GM23338 (cell line): ENCODE results near the gene B3GAT2. TPM values are rescaled to one million over a fixed set of nuclear protein-coding genes. Genes with fewer than 3 reads are reported as not detected.

Source experiments
- ATAC-seq: fragments of 200-7000 bp; cut with Tn5 transposase; 3 replicates; pipeline ENCODE4 v1.9.1; 2020
- DNase-seq: peaks from one replicate; pipeline ENCODE4 v3.0.0-alpha.2; 2015; ENCODE audit warnings: low spot score
- H2AFZ ChIP-seq: fragments of 200-600 bp; sonication (generic); 2 replicates; pipeline ENCODE4 v1.8.0; 2016; ENCODE audit warnings: antibody characterized with exemption, mild to moderate bottlenecking, moderate library complexity
- H3F3A ChIP-seq: fragments of 200-600 bp; sonication (generic); replicated peaks from 2 replicates; pipeline ENCODE4 v1.8.0; 2017; ENCODE audit warnings: antibody characterized with exemption, mixed run types, low read depth
- H3K27ac ChIP-seq: fragments of 200-600 bp; sonication (generic); 2 replicates; pipeline ENCODE4 v1.6.1; 2016; ENCODE audit warnings: low read depth
- H3K27me3 ChIP-seq: fragments of 200-600 bp; sonication (generic); 2 replicates; pipeline ENCODE4 v1.8.0; 2016; ENCODE audit warnings: mild to moderate bottlenecking, mixed run types, moderate library complexity; ENCODE audit not compliant: insufficient read depth
- H3K36me3 ChIP-seq: fragments of 200-600 bp; sonication (generic); 2 replicates; pipeline ENCODE4 v1.8.0; 2016; ENCODE audit warnings: mild to moderate bottlenecking; ENCODE audit not compliant: insufficient read depth
- H3K4me1 ChIP-seq: fragments of 200-600 bp; sonication (generic); 2 replicates; pipeline ENCODE4 v1.8.0; 2016; ENCODE audit warnings: mild to moderate bottlenecking, moderate library complexity; ENCODE audit not compliant: insufficient read depth
- H3K4me2 ChIP-seq: fragments of 200-600 bp; sonication (generic); 2 replicates; pipeline ENCODE4 v1.7.1; 2017; ENCODE audit warnings: mixed run types
- H3K4me3 ChIP-seq: fragments of 200-600 bp; sonication (generic); 2 replicates; pipeline ENCODE4 v1.6.1; 2016; ENCODE audit warnings: mixed run types
- H3K79me2 ChIP-seq: fragments of 200-600 bp; sonication (generic); replicated peaks from 2 replicates; pipeline ENCODE4 v1.8.0; 2017; ENCODE audit warnings: mild to moderate bottlenecking; ENCODE audit not compliant: insufficient read depth
- H3K9me2 ChIP-seq: fragments of 200-600 bp; sonication (generic); 2 replicates; pipeline ENCODE4 v1.8.0; 2017; ENCODE audit not compliant: insufficient read depth
- H4K20me1 ChIP-seq: fragments of 200-600 bp; sonication (generic); replicated peaks from 2 replicates; pipeline ENCODE4 v1.8.0; 2017; ENCODE audit warnings: mild to moderate bottlenecking; ENCODE audit not compliant: insufficient read depth
- H3K27ac Mint-ChIP-seq: 2 replicates; pipeline ENCODE4 v1.8.0; 2020; ENCODE audit warnings: inconsistent platforms, mild to moderate bottlenecking, moderate library complexity, mixed read lengths
- H3K27me3 Mint-ChIP-seq: 3 replicates; pipeline ENCODE4 v1.8.0; 2022; ENCODE audit warnings: low read depth, mild to moderate bottlenecking, moderate library complexity, mixed read lengths, inconsistent platforms; ENCODE audit not compliant: insufficient read depth, poor library complexity
- H3K36me3 Mint-ChIP-seq: 3 replicates; pipeline ENCODE4 v1.8.0; 2021; ENCODE audit warnings: low read depth, mild to moderate bottlenecking, inconsistent platforms, moderate library complexity, mixed read lengths
- H3K4me1 Mint-ChIP-seq: 3 replicates; pipeline ENCODE4 v1.8.0; 2020; ENCODE audit warnings: mild to moderate bottlenecking, inconsistent platforms, mixed read lengths
- H3K4me3 Mint-ChIP-seq: 3 replicates; pipeline ENCODE4 v1.8.0; 2021; ENCODE audit warnings: moderate library complexity, mild to moderate bottlenecking, inconsistent platforms, mixed read lengths
- H3K9me3 Mint-ChIP-seq: 3 replicates; pipeline ENCODE4 v1.8.0; 2020; ENCODE audit warnings: moderate library complexity, mild to moderate bottlenecking, inconsistent platforms, mixed read lengths
- CREB1 ChIP-seq: fragments of 250-450 bp; sonication (Bioruptor Pico); IDR thresholded peaks from 2 replicates; pipeline ENCODE4 v1.5.0; 2020; ENCODE audit warnings: low read depth, mild to moderate bottlenecking, moderate library complexity
- CTCF ChIP-seq, 2 experiments: fragments of 200-600 bp in 1 of 2; sonication (generic) in 1 of 2; conservative IDR thresholded peaks; 2 replicates each; pipeline versions ENCODE4 v1.5.1 to v1.6.1; 2016 to 2017; ENCODE audit warnings: antibody characterized with exemption in 2 of 2, low read depth in 2 of 2, mild to moderate bottlenecking in 2 of 2, moderate library complexity in 1 of 2
- ETS1 ChIP-seq: IDR thresholded peaks from 2 replicates; pipeline ENCODE4 v1.6.1; 2016; ENCODE audit warnings: antibody characterized with exemption
- EZH2phosphoT487 ChIP-seq: fragments of 200-600 bp; sonication (generic); IDR thresholded peaks from one replicate; pipeline ENCODE4 v1.8.1; 2018; ENCODE audit warnings: antibody characterized with exemption; ENCODE audit not compliant: unreplicated experiment
- JUNB ChIP-seq: IDR thresholded peaks from one replicate; pipeline ENCODE4 v1.6.1; 2016; ENCODE audit warnings: antibody characterized with exemption; ENCODE audit not compliant: unreplicated experiment
- NANOG ChIP-seq: IDR thresholded peaks from 2 replicates; pipeline ENCODE4 v1.6.1; 2016; ENCODE audit warnings: antibody characterized with exemption, borderline replicate concordance
- POLR2AphosphoS5 ChIP-seq: IDR thresholded peaks from 2 replicates; pipeline ENCODE4 v1.6.1; 2016; ENCODE audit warnings: antibody characterized with exemption, low read depth
- REST ChIP-seq: IDR thresholded peaks from one replicate; pipeline ENCODE4 v1.6.1; 2018; ENCODE audit warnings: antibody characterized with exemption; ENCODE audit not compliant: unreplicated experiment
- ZNF114 ChIP-seq: fragments of 250-450 bp; sonication (Bioruptor Pico); IDR thresholded peaks from 2 replicates; pipeline ENCODE4 v1.5.0; 2020; ENCODE audit warnings: mild to moderate bottlenecking, moderate library complexity
- ZNF331 ChIP-seq: fragments of 250-450 bp; sonication (Bioruptor Pico); IDR thresholded peaks from 2 replicates; pipeline ENCODE4 v1.5.0; 2020; ENCODE audit warnings: low read depth, mild to moderate bottlenecking, moderate library complexity
- ZNF462 ChIP-seq: fragments of 250-450 bp; sonication (Bioruptor Pico); IDR thresholded peaks from 2 replicates; pipeline ENCODE4 v1.5.0; 2020; ENCODE audit warnings: mild to moderate bottlenecking, moderate library complexity
- polyA plus RNA-seq: library from polyadenylated mRNA; unstranded; fragments of >200 nt; fragmentation: Nextera tagmentation; extraction: Ambion mirVana; gene quantifications from 2 replicates; pipeline ENCODE4 v1.2.1, GENCODE V29; 2016
- total RNA-seq: library from RNA; depleted of rRNA; stranded (reverse); fragments of >200 nt; shearing (Covaris generic); gene quantifications from 2 replicates; pipeline ENCODE4 v1.2.3, GENCODE V29; 2014

B3GAT2 gene
- total and polyA plus RNA-seq, 2 experiments from 2014 or later: 1.7 to 1.8 TPM

GRCh38 chr6:70844301-70844700 is 112.6 kb downstream of the B3GAT2 start:
- H3K4me2 ChIP-seq: no peak overlapping the region
- H3K4me1 ChIP-seq: no peaks in the 10 kb centered on the region
- H4K20me1 ChIP-seq: 0 out of 2 replicates have a peak, but pooled peaks cover 3% of the 10 kb centered on the region
- Mint-ChIP-seq H3K4me3 (no peak overlapping the region), H3K4me1 (peaks cover 42% of the 10 kb centered on the region), H3K27me3 (peaks cover 4% of the 10 kb centered on the region), H3K27ac (no peak overlapping the region), H3K36me3 (no peaks in the 10 kb centered on the region), H3K9me3 (no peaks in the 10 kb centered on the region)
- TF ChIP-seq ZNF331 (no peak), REST (no peak), CREB1 (no peak), EZH2phosphoT487 (no peak), ZNF462 (CRISPR knock-in tag) (no peak), JUNB (no peak), ZNF114 (CRISPR knock-in tag) (no peak), CTCF (conservative IDR thresholded peaks at IDR 0.05; ENCODE audit: low read depth in 2 of 2) (no peak), ETS1 (no peak), NANOG (no peak), POLR2AphosphoS5 (no peak)
- H3K4me3 ChIP-seq: no peak overlapping the region
- H3F3A ChIP-seq: no peaks in the 10 kb centered on the region
- no peak for DNase-seq
- H3K79me2 ChIP-seq: no peaks in the 10 kb centered on the region
- no peaks in the 10 kb centered on the region for H3K9me2 ChIP-seq
- no peaks in the 10 kb centered on the region for H3K27me3 ChIP-seq
- no peak overlapping the region for H3K27ac ChIP-seq
- no peak for ATAC-seq
- no peak overlapping the region for H2AFZ ChIP-seq
- 0 out of 2 replicates have a peak, but pooled peaks cover 5% of the 10 kb centered on the region for H3K36me3 ChIP-seq
